GM12874 (cell line): ENCODE measurements around the gene LGI4.

Source experiments
- CTCF ChIP-seq: IDR thresholded peaks from 2 replicates; pipeline ENCODE4 v1.5.1; 2011; ENCODE audit warnings: low read depth, mild to moderate bottlenecking, control low read depth, low read length, moderate library complexity; ENCODE audit not compliant: insufficient read depth

LGI4 gene

GRCh38 chr19:35117116-35117515, 17.7 kb downstream of the LGI4 start:
- TF ChIP-seq CTCF, result no peak

- TF ChIP-seq CTCF, result no peak
Observed at GRCh38 chr19:35116072-35116801, 18.6 kb downstream of the LGI4 start.

- TF ChIP-seq CTCF, result no peak
Observed at GRCh38 chr19:35115177-35115951, 19.5 kb downstream of the LGI4 start, which contains the start of gene FXYD3. Gene FXYD3, plus strand, starts transcription at chr19:35115823. Its CDS starts 3,554 bp downstream, at chr19:35119377.

GRCh38 chr19:35114353-35115176, 20.3 kb downstream of the LGI4 start:
- TF ChIP-seq CTCF, result peak; percentile 98

- TF ChIP-seq CTCF, result no peak
Observed at GRCh38 chr19:35112995-35113688, 21.7 kb downstream of the LGI4 start.

- no peak for TF ChIP-seq CTCF
Observed at GRCh38 chr19:35110974-35111373, 23.9 kb downstream of the LGI4 start.
